Right renal cortex interstitium (tissue), 3 donors: ENCODE results near the gene SF3B3. TPM values are rescaled to one million over a fixed set of nuclear protein-coding genes. Genes with fewer than 3 reads are reported as not detected.
"Not testable (repeated sequence)": the region's sequence is repeated elsewhere in the genome, so short reads cannot be mapped to it uniquely, and the experiment has no call there.

Experiments
- DNase-seq, 3 donors: peaks; one replicate each; pipeline ENCODE4 v3.0.0-alpha.2; 2013; ENCODE audit warnings: low read depth in 3 of 3, low spot score in 2 of 3
- polyA plus RNA-seq, 3 donors: library from polyadenylated mRNA; unstranded; fragments of 120-200 nt; gene quantifications; one replicate each; pipeline ENCODE4 v1.2.1, GENCODE V29; 2013; ENCODE audit not compliant: insufficient read length in 3 of 3

SF3B3 gene
- polyA plus RNA-seq, 3 donors, result 388 to 395 (median 388) TPM

DNA sequence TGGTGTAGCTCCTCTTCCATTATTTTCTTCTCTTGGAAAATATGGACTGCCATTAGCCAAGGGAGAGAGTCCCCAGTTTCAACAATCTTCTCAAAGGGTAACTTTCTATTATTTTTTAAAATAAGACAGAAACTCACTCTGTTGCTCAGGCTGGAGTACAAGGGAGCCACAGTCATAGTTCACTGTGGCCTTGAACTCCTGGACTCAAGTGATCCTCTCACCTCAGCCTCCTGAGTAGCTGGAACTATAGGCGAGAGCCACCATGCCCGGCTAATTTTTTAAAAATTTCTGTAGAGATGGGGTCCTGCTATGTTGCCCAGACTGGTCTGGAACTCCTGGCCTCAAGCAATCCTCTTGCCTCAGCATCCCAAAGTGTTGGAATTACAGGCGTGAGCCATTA, 13.4 kb upstream of the SF3B3 start:
- no peak for DNase-seq

DNA sequence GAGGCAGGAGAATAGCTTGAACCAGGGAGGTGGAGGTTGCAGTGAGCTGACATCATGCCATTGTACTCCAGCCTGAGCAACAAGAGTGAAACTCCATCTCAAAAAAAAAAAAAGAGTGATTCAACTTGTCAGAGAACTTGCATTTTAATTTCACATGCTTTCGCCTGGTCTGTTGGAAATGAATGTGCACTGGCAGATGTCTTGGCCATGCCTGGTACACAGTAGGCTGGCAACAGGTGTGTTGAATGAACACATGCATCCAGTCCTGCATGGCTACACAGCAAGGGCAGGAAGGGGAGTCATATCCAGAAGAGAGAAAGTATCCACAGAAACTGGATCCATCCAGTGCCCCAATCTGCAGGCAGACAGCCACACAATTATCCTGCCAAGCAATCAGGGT, 11.8 kb upstream of the SF3B3 start:
- no peak for DNase-seq

GRCh38 chr16:70512456-70512855, 11.2 kb upstream of the SF3B3 start:
- DNase-seq, result no peak

DNA sequence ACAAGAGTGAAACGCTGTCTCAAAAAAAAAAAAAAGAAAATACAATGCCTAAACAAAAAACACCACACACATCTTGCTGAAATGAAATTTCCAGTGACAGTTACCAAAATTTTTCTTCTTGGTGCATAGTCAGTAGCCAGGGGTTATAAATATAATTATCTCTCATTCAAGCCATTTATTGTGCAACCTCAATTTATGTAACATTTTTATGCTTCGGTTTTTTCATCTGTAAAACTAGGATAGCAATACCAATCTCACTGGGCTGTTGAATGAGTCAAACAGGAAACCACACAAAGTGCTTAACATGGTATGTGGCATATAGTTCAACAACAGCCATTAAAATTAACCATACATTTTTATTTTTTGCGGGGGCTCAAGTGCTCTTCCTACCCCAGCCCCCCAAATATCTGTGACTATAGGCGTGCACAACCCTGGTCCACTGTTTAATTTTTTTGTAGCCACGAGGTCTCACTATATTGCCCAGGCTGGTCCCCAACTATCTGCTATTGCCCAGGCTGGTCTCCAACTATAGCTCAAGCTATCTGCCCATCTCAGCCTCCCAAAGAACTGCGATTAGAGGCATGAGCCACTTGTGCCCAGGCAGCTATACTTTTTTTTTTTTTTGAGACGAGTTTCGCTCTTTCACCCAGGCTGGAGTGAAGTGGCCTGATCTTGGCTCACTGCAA, 2.9 kb upstream of the SF3B3 start:
- DNase-seq, result no peak

DNA sequence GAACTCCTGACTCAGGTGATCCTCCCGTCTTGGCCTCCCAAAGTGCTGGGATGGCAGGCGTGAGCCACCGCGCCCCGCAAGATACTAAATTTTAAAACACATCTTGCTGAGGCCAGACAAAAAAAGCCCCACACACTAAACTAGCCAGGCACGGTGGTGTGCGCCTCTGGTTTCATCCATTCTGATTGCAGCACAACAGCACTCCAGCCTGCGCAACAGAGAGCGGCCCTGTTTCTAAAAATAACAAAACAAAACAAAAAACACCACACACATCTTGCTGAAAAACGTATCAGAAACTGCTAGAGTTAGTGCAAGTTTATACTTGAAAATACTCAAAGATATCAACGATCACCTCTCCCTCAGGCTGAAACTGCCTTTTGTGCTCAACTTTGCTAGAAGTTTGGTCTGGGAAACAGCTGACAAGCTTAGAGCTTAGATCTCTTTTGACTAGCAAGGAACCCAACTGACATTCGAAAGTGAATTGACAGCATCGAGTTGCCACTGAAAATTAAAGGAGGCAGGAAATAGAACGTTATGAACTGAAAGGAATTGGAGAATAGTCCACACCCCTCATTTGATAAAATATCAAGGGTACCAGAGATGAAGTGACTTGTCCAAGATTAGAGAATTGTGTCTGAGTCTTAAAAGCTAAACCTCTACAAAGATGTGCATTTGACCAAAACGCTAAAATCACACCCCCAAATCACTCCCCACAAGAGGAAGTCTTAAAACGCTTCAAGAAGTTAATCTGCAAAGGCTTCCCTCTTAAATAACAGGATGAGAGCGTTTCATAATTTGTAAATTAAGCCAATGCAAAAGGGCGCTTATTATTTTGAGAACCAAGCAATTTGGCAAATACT, 1.2 kb upstream of the SF3B3 start:
- no peak for DNase-seq

DNA sequence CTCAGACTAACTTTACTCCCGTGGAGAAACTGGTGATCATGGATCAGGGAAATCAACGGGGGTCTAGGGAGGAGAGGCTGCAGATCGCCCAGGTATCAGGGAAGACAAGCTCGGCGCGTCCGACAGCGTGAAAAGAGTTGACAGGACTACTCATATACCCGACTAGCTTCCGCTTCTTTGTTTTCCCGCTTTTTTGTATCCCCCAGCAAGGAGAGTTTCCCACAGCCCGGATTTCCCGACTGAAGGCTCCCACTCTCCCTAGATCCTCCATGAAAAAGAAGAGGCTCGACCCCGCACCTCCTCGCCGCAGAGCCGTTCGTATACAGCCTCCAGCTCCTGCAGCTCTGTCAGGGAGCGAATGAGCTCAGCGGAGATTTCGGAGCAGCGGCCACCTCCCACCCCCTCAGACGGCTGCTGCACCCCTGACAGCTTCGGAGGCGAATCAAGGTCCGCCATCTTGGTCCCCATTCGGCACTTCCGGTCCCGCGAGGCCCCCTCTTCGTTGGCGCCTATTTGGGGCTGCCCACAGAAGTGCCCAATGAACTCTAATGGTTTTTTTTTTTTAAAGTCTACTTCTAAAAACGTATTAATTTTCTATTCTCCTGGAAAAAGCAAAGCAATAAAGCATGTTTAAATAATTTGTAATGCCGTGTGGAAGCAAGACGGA, 407 bp upstream of the SF3B3 start, which contains the start of gene COG4:
TSS of gene COG4 (minus strand) at position 479 of the 667 bp plus-strand sequence. CDS start at position 468, 11 bp downstream.
- peak in 2 of 3 donors; percentile 81 to 88 for DNase-seq

- peak in 1 of 3 donors; percentile 15 for DNase-seq
Measured at GRCh38 chr16:70524399-70524825, 796 bp downstream of the SF3B3 start.

- no peak for DNase-seq
Measured at GRCh38 chr16:70526403-70526802, 2.8 kb downstream of the SF3B3 start.

DNA sequence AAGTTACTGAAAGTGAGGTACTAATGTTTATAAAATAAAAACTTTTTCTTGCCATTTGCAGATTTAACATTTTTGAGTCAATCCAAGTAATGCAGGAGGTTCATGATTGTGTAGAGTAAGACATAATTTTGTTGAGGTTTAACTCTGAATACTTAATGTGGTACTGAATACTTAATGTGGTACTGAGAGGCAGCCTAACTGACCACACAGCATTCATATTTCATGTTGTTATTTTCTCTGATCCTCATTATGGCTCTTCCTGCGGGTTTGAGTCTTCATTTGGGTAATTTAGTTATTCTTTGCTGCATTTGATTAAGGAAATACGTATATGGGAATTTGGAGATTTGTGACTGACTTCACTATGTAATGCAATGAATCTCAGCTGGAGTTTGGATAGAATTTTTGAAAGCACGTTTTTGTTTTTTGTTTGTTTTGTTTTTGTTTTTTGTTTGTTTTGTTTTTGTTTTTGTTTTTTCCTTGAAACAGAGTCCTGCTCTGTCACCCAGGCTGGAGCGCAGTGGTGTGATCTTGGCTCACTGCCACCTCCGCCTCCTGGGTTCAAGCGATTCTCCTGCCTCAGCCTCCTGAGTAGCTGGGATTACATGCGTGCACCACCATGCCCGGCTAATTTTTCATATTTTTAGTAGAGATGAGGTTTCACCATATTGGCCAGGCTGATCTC, 3.8 kb downstream of the SF3B3 start:
- DNase-seq, result no peak

DNA sequence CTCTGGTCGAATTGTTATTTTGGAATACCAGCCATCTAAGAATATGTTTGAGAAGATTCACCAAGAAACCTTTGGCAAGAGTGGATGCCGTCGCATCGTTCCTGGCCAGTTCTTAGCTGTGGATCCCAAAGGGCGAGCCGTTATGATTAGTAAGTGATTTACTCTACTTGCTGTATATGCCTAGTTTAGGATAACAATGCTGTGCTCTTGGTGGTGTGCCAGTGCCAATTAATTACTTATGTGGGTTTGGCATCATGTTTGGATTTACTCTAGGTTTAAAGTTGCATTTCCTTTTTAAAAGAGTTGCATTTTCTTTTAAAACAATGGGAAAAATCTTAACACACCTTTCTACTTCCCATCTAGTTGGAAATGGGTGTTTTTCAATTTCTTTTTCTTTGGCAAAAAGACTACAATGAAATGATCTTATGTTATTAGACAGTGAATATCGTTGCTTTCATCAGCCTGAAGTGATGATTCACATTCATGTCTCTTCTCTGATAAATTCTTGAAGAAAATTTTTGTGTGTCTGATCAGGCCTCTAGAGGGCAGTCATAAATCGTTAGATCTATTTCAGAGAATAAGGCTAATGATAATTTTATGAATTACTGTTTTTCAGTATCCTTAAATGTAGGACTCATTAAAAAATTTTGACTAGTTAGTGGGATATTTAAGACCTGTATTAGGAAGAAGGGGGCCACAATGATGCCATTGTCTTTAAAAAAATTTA, 5.6 kb downstream of the SF3B3 start:
- no peak for DNase-seq

- DNase-seq, result not testable (repeated sequence)
Measured at GRCh38 chr16:70529954-70530353, 6.3 kb downstream of the SF3B3 start.

DNA sequence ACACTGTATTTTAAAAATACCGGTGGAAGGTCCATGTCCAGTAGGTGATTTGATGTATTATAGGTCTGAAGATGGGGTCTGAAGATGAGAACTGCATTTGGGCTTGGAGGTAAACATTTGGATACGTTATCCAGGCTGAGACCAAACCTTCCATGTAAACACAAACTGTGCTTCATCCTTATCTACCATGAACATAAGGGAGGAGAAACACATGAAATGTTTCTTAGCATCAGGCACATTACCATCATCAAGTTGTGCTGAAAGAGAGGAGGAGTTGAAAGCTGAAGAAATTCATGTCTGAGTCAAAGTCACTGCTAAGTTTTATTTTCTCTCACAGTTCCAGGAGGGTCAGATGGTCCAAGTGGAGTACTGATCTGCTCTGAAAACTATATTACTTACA, 11.4 kb downstream of the SF3B3 start:
- no peak for DNase-seq

DNA sequence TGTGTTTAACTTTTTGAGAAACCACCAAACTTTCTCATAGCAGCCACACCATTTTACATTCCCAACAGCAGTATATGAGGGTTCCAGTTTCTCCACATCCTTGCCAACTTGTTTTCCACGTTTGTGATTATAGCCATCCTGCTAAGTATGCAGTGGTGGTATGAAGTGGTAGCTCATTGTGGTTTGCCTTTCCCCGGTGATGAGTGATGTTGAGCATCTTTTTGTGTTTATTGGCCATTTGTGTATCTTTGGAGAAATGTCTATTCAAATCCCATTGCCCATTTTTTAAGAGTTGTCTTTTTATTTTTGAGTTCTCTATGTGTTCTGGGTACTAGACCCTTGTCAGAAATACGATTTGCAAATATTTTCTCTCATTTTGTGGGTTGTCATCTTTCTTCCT, 17.4 kb downstream of the SF3B3 start:
- DNase-seq, result no peak

- DNase-seq, result no peak
Measured at GRCh38 chr16:70544548-70544947, 20.9 kb downstream of the SF3B3 start.

DNA sequence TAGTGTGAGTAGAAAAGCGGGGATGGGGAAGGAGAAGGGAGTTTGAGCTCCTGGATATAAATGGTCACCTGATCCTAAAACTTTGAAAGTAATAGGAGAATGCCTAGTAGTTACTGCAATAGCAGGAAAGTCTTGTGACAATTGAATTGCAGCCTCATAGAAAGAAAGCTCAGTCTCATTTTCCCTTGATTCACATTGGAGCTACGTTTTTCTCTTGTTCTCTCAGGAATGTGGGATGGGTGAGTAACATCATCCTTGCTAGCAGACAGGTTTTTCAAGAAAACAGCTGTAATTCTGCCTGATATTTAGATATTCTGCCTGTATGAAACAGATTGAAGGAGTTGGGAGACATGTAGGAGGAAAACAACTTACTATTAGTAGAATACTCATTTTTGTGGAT, 25.3 kb downstream of the SF3B3 start:
- no peak for DNase-seq

DNA sequence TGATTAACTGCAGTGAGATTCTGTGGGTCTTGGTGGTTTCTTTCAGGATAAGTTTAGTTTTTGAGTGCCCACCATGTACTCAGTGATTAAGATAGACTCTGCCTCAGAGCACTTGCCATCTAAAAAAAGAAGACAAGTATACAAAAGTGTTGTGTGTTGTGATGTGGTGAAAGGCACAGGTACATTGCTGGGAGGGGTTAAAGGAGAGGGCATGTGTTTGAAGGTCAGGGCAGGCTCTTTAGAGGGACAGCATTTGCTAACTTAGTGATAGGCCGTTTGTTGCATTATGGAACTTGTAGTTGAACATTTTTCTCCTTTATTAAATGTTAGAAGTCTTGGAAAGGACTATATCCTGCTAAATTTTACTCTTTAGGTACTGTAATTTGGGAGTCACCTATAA, 26.5 kb downstream of the SF3B3 start:
- DNase-seq, result no peak

DNA sequence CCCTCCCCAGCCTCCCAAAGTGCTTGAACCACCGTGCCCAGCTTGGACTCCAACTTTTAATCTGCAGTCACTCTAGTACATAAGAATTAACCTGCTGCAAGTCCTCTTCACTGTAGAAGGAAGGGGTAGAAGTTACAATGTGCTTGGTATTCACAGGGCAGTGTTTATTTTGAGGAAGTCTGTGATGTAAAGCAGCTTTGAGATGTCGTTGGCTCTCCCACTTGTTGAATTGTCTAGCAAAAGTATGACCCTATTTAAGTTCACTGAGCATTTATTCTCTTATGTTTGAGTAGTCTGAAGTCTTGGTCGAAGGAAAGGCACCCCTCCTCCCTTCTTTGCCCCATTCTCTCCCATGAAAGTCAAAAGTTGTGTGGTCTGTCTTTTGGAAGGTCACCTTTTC, 28.2 kb downstream of the SF3B3 start:
- no peak for DNase-seq

- no peak for DNase-seq
Measured at GRCh38 chr16:70552675-70553074, 29.1 kb downstream of the SF3B3 start.

- no peak for DNase-seq
Measured at GRCh38 chr16:70553645-70554044, 30.0 kb downstream of the SF3B3 start.

DNA sequence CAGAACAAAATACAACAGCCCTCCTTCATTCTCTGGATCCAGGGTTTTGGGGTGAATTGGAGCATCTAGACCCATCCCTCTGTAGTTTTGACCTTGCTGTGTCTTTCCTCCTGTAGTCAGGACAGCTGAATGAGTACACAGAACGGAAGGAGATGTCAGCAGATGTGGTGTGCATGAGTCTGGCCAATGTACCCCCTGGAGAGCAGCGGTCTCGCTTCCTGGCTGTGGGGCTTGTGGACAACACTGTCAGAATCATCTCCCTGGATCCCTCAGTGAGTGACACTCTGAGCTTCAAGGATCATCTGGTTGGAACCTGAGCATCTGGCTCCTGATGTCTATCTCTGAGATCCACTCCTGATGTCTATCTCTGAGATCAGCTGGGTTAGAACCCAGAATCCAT, 32.4 kb downstream of the SF3B3 start:
- DNase-seq, result no peak
